Pulmonary artery endothelial cell (primary cell): ENCODE measurements around the gene CNTROB. TPM values are rescaled to one million over a fixed set of nuclear protein-coding genes. Genes with fewer than 3 reads are reported as not detected.
A peak's percentile ranks its signal among the peaks of the same experiment; 100 is the strongest.

Source experiments
- DNase-seq: peaks from one replicate; pipeline ENCODE4 v3.0.0-alpha.2; 2011; ENCODE audit warnings: low read depth, low spot score
- total RNA-seq: library from RNA; depleted of rRNA; stranded (reverse); fragments of >200 nt; gene quantifications from 2 replicates; pipeline ENCODE4 v1.2.3, GENCODE V29; 2014

Gene CNTROB
- total RNA-seq, 1 donor from 2014 or later = 17.9 TPM

- no peak for DNase-seq
Measured at GRCh38 chr17:7909089-7909488, 22.9 kb upstream of the CNTROB start.

- DNase-seq = no peak
Measured at GRCh38 chr17:7910281-7910680, 21.7 kb upstream of the CNTROB start.

GRCh38 chr17:7910711-7911110 is 21.3 kb upstream of the CNTROB start:
- DNase-seq = no peak

GRCh38 chr17:7911116-7911515 is 20.9 kb upstream of the CNTROB start:
- DNase-seq = no peak

- no peak for DNase-seq
Measured at GRCh38 chr17:7912927-7913524, 19.0 kb upstream of the CNTROB start.

- no peak for DNase-seq
Measured at GRCh38 chr17:7915179-7915610, 16.8 kb upstream of the CNTROB start.

GRCh38 chr17:7915611-7916384 is 16.2 kb upstream of the CNTROB start, which contains the start of gene RNF227:
TSS of gene RNF227 (minus strand) at chr17:7916289. CDS start at chr17:7916195, 94 bp downstream.
- DNase-seq = peak; percentile 80

GRCh38 chr17:7916385-7916682 is 15.7 kb upstream of the CNTROB start:
- DNase-seq = no peak

- DNase-seq = no peak
Measured at GRCh38 chr17:7916808-7917207, 15.2 kb upstream of the CNTROB start.

GRCh38 chr17:7922269-7922844 is 9.6 kb upstream of the CNTROB start:
- DNase-seq = no peak

GRCh38 chr17:7922845-7923628 is 9.0 kb upstream of the CNTROB start:
- DNase-seq = peak; percentile 46

GRCh38 chr17:7927596-7927995 is 4.4 kb upstream of the CNTROB start:
- no peak for DNase-seq

- DNase-seq = no peak
Measured at GRCh38 chr17:7929158-7930023, 2.6 kb upstream of the CNTROB start, which contains the start of gene KCNAB3. TSS of gene KCNAB3 (minus strand) at chr17:7929856. CDS start at chr17:7929435, 421 bp downstream.

GRCh38 chr17:7930841-7931631 is 970 bp upstream of the CNTROB start:
- DNase-seq = no peak

GRCh38 chr17:7932483-7932891 is 481 bp downstream of the CNTROB start:
- DNase-seq = no peak

GRCh38 chr17:7932949-7933348 is 943 bp downstream of the CNTROB start:
- no peak for DNase-seq

GRCh38 chr17:7935859-7936258 is 3.9 kb downstream of the CNTROB start:
- DNase-seq = no peak

GRCh38 chr17:7940034-7940433 is 8.0 kb downstream of the CNTROB start:
- no peak for DNase-seq

- no peak for DNase-seq
Measured at GRCh38 chr17:7940743-7941142, 8.7 kb downstream of the CNTROB start.

- DNase-seq = no peak
Measured at GRCh38 chr17:7943291-7943690, 11.3 kb downstream of the CNTROB start.
